HG03196 (cell line): ENCODE results near the gene OR10H1.
"Not testable (repeated sequence)": the region's sequence is repeated elsewhere in the genome, so short reads cannot be mapped to it uniquely, and the experiment has no call there.

Source experiments
- ATAC-seq: cut with Tn5 transposase; IDR thresholded peaks from one replicate; pipeline ENCODE4 v1.9.1; 2021; ENCODE audit not compliant: unreplicated experiment

Gene OR10H1

GRCh38 chr19:15829306-15829698 lies 13.8 kb upstream of the OR10H1 start:
- no peak for ATAC-seq

- not testable (repeated sequence) for ATAC-seq
Observed at GRCh38 chr19:15828611-15829305, 13.3 kb upstream of the OR10H1 start.

- no peak for ATAC-seq
Observed at GRCh38 chr19:15828121-15828610, 12.7 kb upstream of the OR10H1 start.

- ATAC-seq, result no peak
Observed at GRCh38 chr19:15825753-15826152, 10.3 kb upstream of the OR10H1 start.

- no peak for ATAC-seq
Observed at GRCh38 chr19:15820646-15821045, 5.2 kb upstream of the OR10H1 start.

GRCh38 chr19:15813916-15814315 lies 1.5 kb downstream of the OR10H1 start:
- ATAC-seq, result no peak

GRCh38 chr19:15812060-15812722 lies 3.3 kb downstream of the OR10H1 start:
- ATAC-seq, result no peak

GRCh38 chr19:15811476-15811875 lies 4.0 kb downstream of the OR10H1 start:
- no peak for ATAC-seq

- no peak for ATAC-seq
Observed at GRCh38 chr19:15810335-15810734, 5.1 kb downstream of the OR10H1 start.

- ATAC-seq, result not testable (repeated sequence)
Observed at GRCh38 chr19:15794279-15794678, 21.2 kb downstream of the OR10H1 start.

- ATAC-seq, result no peak
Observed at GRCh38 chr19:15790096-15790495, 25.4 kb downstream of the OR10H1 start.

GRCh38 chr19:15788594-15789270 lies 26.7 kb downstream of the OR10H1 start:
- no peak for ATAC-seq

- no peak for ATAC-seq
Observed at GRCh38 chr19:15787611-15788155, 27.8 kb downstream of the OR10H1 start, which contains the start of gene OR10H5. TSS of gene OR10H5 (plus strand) at chr19:15787661. CDS start at chr19:15794049, 6,388 bp downstream.

- not testable (repeated sequence) for ATAC-seq
Observed at GRCh38 chr19:15782896-15783295, 32.6 kb downstream of the OR10H1 start.

GRCh38 chr19:15782211-15782610 lies 33.3 kb downstream of the OR10H1 start:
- no peak for ATAC-seq

GRCh38 chr19:15781661-15782060 lies 33.8 kb downstream of the OR10H1 start:
- no peak for ATAC-seq

GRCh38 chr19:15780610-15781418 lies 34.6 kb downstream of the OR10H1 start:
- no peak for ATAC-seq

GRCh38 chr19:15779756-15780476 lies 35.5 kb downstream of the OR10H1 start:
- no peak for ATAC-seq

- no peak for ATAC-seq
Observed at GRCh38 chr19:15776991-15777970, 38.2 kb downstream of the OR10H1 start.
